IMR-90 (cell line): ENCODE data around the gene INO80. TPM values are rescaled to one million over a fixed set of nuclear protein-coding genes. Genes with fewer than 3 reads are reported as not detected.

Experiments
- ATAC-seq: fragments of 200-7000 bp; cut with Tn5 transposase; 2 replicates; pipeline ENCODE4 v1.9.1; 2020; ENCODE audit warnings: low read depth, mild to moderate bottlenecking, moderate library complexity
- BruUV-seq: library from RNA; stranded (reverse); fragments of 400-500 nt; replicated peaks from 2 replicates; lab custom pipeline; 2021; lab: Mats Ljungman, UMichigan
- CTCF ChIA-PET: fragments of 300-600 bp; formaldehyde crosslinking; extraction: SDS; loops from one replicate; lab custom pipeline; 2021; ENCODE audit warnings: antibody characterized with exemption; lab: Yijun Ruan, JAX
- POLR2A ChIA-PET: fragments of 300-600 bp; sonication (Branson Sonifier 250); formaldehyde crosslinking; loops from one replicate; lab custom pipeline; 2022; ENCODE audit warnings: antibody characterized with exemption; ENCODE audit not compliant: unreplicated experiment; lab: Charles Lee
- DNase-seq: peaks from one replicate; pipeline ENCODE4 v3.0.0; 2013
- H2AFZ ChIP-seq: replicated peaks from 2 replicates; pipeline ENCODE3; 2013; ENCODE audit warnings: low read length, mild to moderate bottlenecking; ENCODE audit not compliant: poor library complexity
- H2AK5ac ChIP-seq: 2 replicates; pipeline ENCODE4 v1.6.1; 2013; ENCODE audit warnings: low read depth, low read length, inconsistent platforms
- H2AK9ac ChIP-seq: replicated peaks from 2 replicates; pipeline ENCODE3; 2013; ENCODE audit warnings: mild to moderate bottlenecking, low read depth, low read length, moderate library complexity; ENCODE audit not compliant: poor library complexity
- H2BK120ac ChIP-seq: 2 replicates; pipeline ENCODE4 v1.6.1; 2013; ENCODE audit warnings: low read depth, low read length, inconsistent platforms
- H2BK15ac ChIP-seq: 3 replicates; pipeline ENCODE4 v1.6.1; 2013; ENCODE audit warnings: low read depth, low read length, inconsistent platforms
- H2BK20ac ChIP-seq: 2 replicates; pipeline ENCODE4 v1.6.1; 2013; ENCODE audit warnings: low read depth, mild to moderate bottlenecking, inconsistent platforms, low read length, moderate library complexity
- H2BK5ac ChIP-seq: 2 replicates; pipeline ENCODE4 v1.6.1; 2013; ENCODE audit warnings: mild to moderate bottlenecking, low read depth, low read length, inconsistent platforms; ENCODE audit not compliant: poor library complexity, severe bottlenecking
- H3K14ac ChIP-seq: replicated peaks from 2 replicates; pipeline ENCODE4 v1.6.1; 2013; ENCODE audit warnings: low read depth, low read length, inconsistent platforms
- H3K18ac ChIP-seq: 2 replicates; pipeline ENCODE4 v1.6.1; 2013; ENCODE audit warnings: low read depth, low read length, control low read depth
- H3K23ac ChIP-seq: 2 replicates; pipeline ENCODE4 v1.6.1; 2013; ENCODE audit warnings: low read depth, low read length, inconsistent platforms
- H3K27ac ChIP-seq: 2 replicates; pipeline ENCODE4 v1.5.1; 2013; ENCODE audit warnings: mild to moderate bottlenecking, control low read depth, low read length; ENCODE audit not compliant: insufficient read depth
- H3K27me3 ChIP-seq: 2 replicates; pipeline ENCODE4 v1.6.1; 2013; ENCODE audit warnings: low read length; ENCODE audit not compliant: control insufficient read depth, insufficient read depth
- H3K36me3 ChIP-seq: 2 replicates; pipeline ENCODE4 v1.6.1; 2013; ENCODE audit warnings: low read length, mixed read lengths; ENCODE audit not compliant: control insufficient read depth, insufficient read depth
- H3K4ac ChIP-seq: 2 replicates; pipeline ENCODE4 v1.6.1; 2013; ENCODE audit warnings: low read depth, low read length, inconsistent platforms
- H3K4me1 ChIP-seq: 2 replicates; pipeline ENCODE4 v1.6.1; 2013; ENCODE audit warnings: low read length, mixed read lengths; ENCODE audit not compliant: control insufficient read depth, insufficient read depth
- H3K4me2 ChIP-seq: 2 replicates; pipeline ENCODE4 v1.6.1; 2013; ENCODE audit warnings: low read depth, mild to moderate bottlenecking, control low read depth, low read length, moderate library complexity
- H3K4me3 ChIP-seq: 2 replicates; pipeline ENCODE4 v1.5.1; 2013; ENCODE audit warnings: low read depth, mild to moderate bottlenecking, control low read depth, low read length, moderate library complexity; ENCODE audit not compliant: insufficient read depth
- H3K56ac ChIP-seq: 2 replicates; pipeline ENCODE4 v1.6.1; 2013; ENCODE audit warnings: low read length, inconsistent platforms; ENCODE audit not compliant: insufficient read depth; ENCODE audit errors: extremely low read depth
- H3K79me1 ChIP-seq, 2 experiments: 2 replicates each; pipeline ENCODE4 v1.6.1; 2013; ENCODE audit warnings: low read length in 2 of 2, inconsistent platforms in 1 of 2, low read depth in 1 of 2
- H3K9ac ChIP-seq: 2 replicates; pipeline ENCODE4 v1.6.1; 2013; ENCODE audit warnings: low read depth, low read length, control low read depth
- H3K9me1 ChIP-seq: 2 replicates; pipeline ENCODE4 v1.6.1; 2013; ENCODE audit warnings: low read length, inconsistent platforms; ENCODE audit not compliant: insufficient read depth
- H3K9me3 ChIP-seq: 2 replicates; pipeline ENCODE4 v1.6.1; 2013; ENCODE audit warnings: low read length; ENCODE audit not compliant: control insufficient read depth, insufficient read depth
- H4K20me1 ChIP-seq: 2 replicates; pipeline ENCODE4 v1.6.1; 2013; ENCODE audit warnings: low read length, inconsistent platforms; ENCODE audit not compliant: insufficient read depth
- H4K5ac ChIP-seq: 2 replicates; pipeline ENCODE4 v1.6.1; 2013; ENCODE audit warnings: mild to moderate bottlenecking, low read depth, low read length, control low read depth
- H4K8ac ChIP-seq, 2 experiments: 2 replicates each; pipeline ENCODE4 v1.6.1; 2013; ENCODE audit warnings: low read depth in 2 of 2, low read length in 2 of 2, control low read depth in 1 of 2, inconsistent platforms in 1 of 2
- H4K91ac ChIP-seq: 2 replicates; pipeline ENCODE4 v1.6.1; 2013; ENCODE audit warnings: low read depth, low read length, inconsistent platforms; ENCODE audit not compliant: insufficient read depth
- BHLHE40 ChIP-seq: fragments of 150-350 bp; IDR thresholded peaks from 2 replicates; pipeline ENCODE4 v1.6.1; 2016; ENCODE audit warnings: mild to moderate bottlenecking, low read depth, low read length
- CHD1 ChIP-seq: IDR thresholded peaks from 2 replicates; pipeline ENCODE4 v1.6.1; 2012; ENCODE audit warnings: low read depth, low read length, improper control_type of control experiment
- ELK1 ChIP-seq: fragments of 150-350 bp; IDR thresholded peaks from 2 replicates; pipeline ENCODE4 v1.6.1; 2016; ENCODE audit warnings: low read depth, mild to moderate bottlenecking, low read length, moderate library complexity, borderline replicate concordance
- FOS ChIP-seq: fragments of 150-350 bp; IDR thresholded peaks from 2 replicates; pipeline ENCODE4 v1.6.1; 2016; ENCODE audit warnings: low read depth, low read length
- MAFK ChIP-seq: IDR thresholded peaks from 2 replicates; pipeline ENCODE4 v1.6.1; 2012; ENCODE audit warnings: low read depth, low read length, improper control_type of control experiment
- MAZ ChIP-seq: IDR thresholded peaks from 2 replicates; pipeline ENCODE4 v1.6.1; 2012; ENCODE audit warnings: low read depth, mild to moderate bottlenecking, low read length, improper control_type of control experiment, moderate library complexity, borderline replicate concordance
- MXI1 ChIP-seq: IDR thresholded peaks from 2 replicates; pipeline ENCODE4 v1.6.1; 2012; ENCODE audit warnings: low read depth, mild to moderate bottlenecking, low read length, moderate library complexity, borderline replicate concordance
- NFE2L2 ChIP-seq: fragments of 150-350 bp; IDR thresholded peaks from 2 replicates; pipeline ENCODE4 v1.6.1; 2016; ENCODE audit warnings: low read depth, mild to moderate bottlenecking, low read length
- POLR2A ChIP-seq: IDR thresholded peaks from 2 replicates; pipeline ENCODE4 v1.6.1; 2012; ENCODE audit warnings: mild to moderate bottlenecking, low read depth, low read length
- RAD21 ChIP-seq: IDR thresholded peaks from 2 replicates; pipeline ENCODE4 v1.6.1; 2012; ENCODE audit warnings: low read length, improper control_type of control experiment
- RCOR1 ChIP-seq: IDR thresholded peaks from 2 replicates; pipeline ENCODE4 v1.6.1; 2012; ENCODE audit warnings: mild to moderate bottlenecking, low read length, improper control_type of control experiment; ENCODE audit not compliant: insufficient replicate concordance
- RFX5 ChIP-seq: IDR thresholded peaks from 2 replicates; pipeline ENCODE4 v1.8.0; 2012; ENCODE audit warnings: low read depth, mild to moderate bottlenecking, low read length, moderate library complexity
- SMC3 ChIP-seq: fragments of 150-350 bp; IDR thresholded peaks from 2 replicates; pipeline ENCODE4 v1.6.1; 2016; ENCODE audit warnings: low read depth, mild to moderate bottlenecking, antibody characterized with exemption, low read length, moderate library complexity
- USF2 ChIP-seq: fragments of 150-350 bp; IDR thresholded peaks from 2 replicates; pipeline ENCODE4 v1.6.1; 2017; ENCODE audit warnings: mild to moderate bottlenecking, antibody characterized with exemption, low read length, low read depth
- WGBS, 2 experiments: methylation state at CpG; one replicate each; pipeline versions ENCODE4 v1.1.5 to v1.1.7; 2013; ENCODE audit warnings: missing lambda C conversion rate in 2 of 2; ENCODE audit not compliant: insufficient read length in 1 of 2; ENCODE audit errors: extremely low coverage in 2 of 2; 5-methylcytosine and 5-hydroxymethylcytosine counted together
- dilution Hi-C: fragments of 300-500 bp; cut with HindIII; formaldehyde crosslinking; loops from one replicate; pipeline ENCODE4 v1.14.3; 2018; ENCODE audit warnings: low sequenced_read_pairs; ENCODE audit not compliant: unreplicated experiment
- in situ Hi-C: fragments of 300-500 bp; cut with MboI; formaldehyde crosslinking; loops from 3 replicates; pipeline ENCODE4 v1.14.3; 2019; ENCODE audit warnings: low sequenced_read_pairs, inconsistent platforms, mixed read lengths
- intact Hi-C: fragments of 100-400 bp; cut with micrococcal nuclease; formaldehyde crosslinking; loops from 2 replicates; pipeline ENCODE4 v1.10.0; 2022
- polyA plus RNA-seq, 3 experiments: library from polyadenylated mRNA; depleted of rRNA; stranded (reverse); fragments of >200 nt; gene quantifications; 2 replicates each; pipeline ENCODE4 v1.2.3, GENCODE V29; 2012; ENCODE audit warnings: low replicate concordance in 1 of 3
- total RNA-seq: library from RNA; depleted of rRNA; stranded (reverse); fragments of >200 nt; gene quantifications from 2 replicates; pipeline ENCODE4 v1.2.3, GENCODE V29; 2012

INO80 gene
- total and polyA plus RNA-seq, 2 of the 4 experiments (the other 2 are of a cell fraction): 6.0 to 13.3 TPM

GRCh38 chr15:40957041-40957555, 159.0 kb downstream of the INO80 start (continued):
- no peak for TF ChIP-seq MAFK

- H3K4me1 ChIP-seq: peaks cover 31% of the 10 kb centered on the region
- TF ChIP-seq NFE2L2 (no peak), ELK1 (no peak), CHD1 (no peak), MXI1 (no peak), BHLHE40 (no peak), USF2 (no peak), MAZ (no peak), RFX5 (no peak), POLR2A (no peak), RAD21 (no peak), FOS (no peak), MAFK (no peak), SMC3 (no peak), RCOR1 (no peak)
These were observed 159.5 kb downstream of the INO80 start for GRCh38 chr15:40956541-40956982.

More at GRCh38 chr15:40956541-40956982, 159.5 kb downstream of the INO80 start:
- POLR2A ChIA-PET: interaction anchor here (0.6 to 1.0 kb wide), 3 partner anchors 15 to 59 kb away, joined by 3 to 13 read pairs (median 3); no protein-coding TSS in a partner anchor
- no peak overlapping the region for H2BK20ac ChIP-seq
- H3K9ac ChIP-seq: peak overlapping the region; percentile 56; the same call in 1 of the 2 replicates
- no peaks in the 10 kb centered on the region for H3K27me3 ChIP-seq
- peaks cover 28% of the 10 kb centered on the region for H3K36me3 ChIP-seq
- no peaks in the 10 kb centered on the region for H3K9me3 ChIP-seq
- no peak overlapping the region for H2BK120ac ChIP-seq
- WGBS, 2 experiments: 94% methylated on average over 1 of the region's 3 CpGs; no CpG with 5 or more reads in 1 of the 2 experiments
- peaks cover 32% of the 10 kb centered on the region for H3K9me1 ChIP-seq
- H4K20me1 ChIP-seq: peaks cover 55% of the 10 kb centered on the region
- CTCF ChIA-PET: interaction anchor here (0.7 to 1.9 kb wide), 2 partner anchors 20 to 62 kb away, joined by 3 to 4 read pairs; no protein-coding TSS in a partner anchor
- peak overlapping the region; percentile 47; the same call in 1 of the 2 replicates for H2AK5ac ChIP-seq
- H3K18ac ChIP-seq: peak overlapping the region; percentile 8; the same call in 1 of the 2 replicates
- H3K27ac ChIP-seq: no peak overlapping the region
- intact Hi-C loops (no loop called here), dilution Hi-C loops (no loop called here), in situ Hi-C loops (no loop called here)
- peak overlapping the region; percentile 55 for H2BK5ac ChIP-seq
- H4K91ac ChIP-seq: no peak overlapping the region; the same call in 1 of the 2 replicates
- ATAC-seq: no peak
- no peak overlapping the region for H2AK9ac ChIP-seq
- no TSS peak for BruUV-seq
- H3K23ac ChIP-seq: peak overlapping the region; percentile 64; the same call in 1 of the 2 replicates
- peak overlapping the region; percentile 11 to 36; a peak in 2 of 4 replicates for H4K8ac ChIP-seq
- peak overlapping the region; percentile 16; the same call in 1 of the 2 replicates for H3K4me3 ChIP-seq
- DNase-seq: no peak
- no peak overlapping the region; the same call in 1 of the 2 replicates for H4K5ac ChIP-seq
- peak overlapping the region; percentile 77 for H3K14ac ChIP-seq
- H3K79me1 ChIP-seq: peaks cover 18 to 60% of the 10 kb centered on the region in 2 experiments
- peak overlapping the region; percentile 58 for H3K4ac ChIP-seq
- H3K4me2 ChIP-seq: peak overlapping the region; percentile 68
- no peak overlapping the region for H2BK15ac ChIP-seq
- H2AFZ ChIP-seq: no peak overlapping the region
- no peak overlapping the region for H3K56ac ChIP-seq
